Effector memory CD8-positive, alpha-beta T cell (primary cell): ENCODE measurements around the gene HDGF.

Experiments
- ATAC-seq: fragments of 150-1000 bp; cut with Tn5 transposase; replicated peaks from 2 replicates; pipeline ENCODE4 v1.10.0; 2021; ENCODE audit warnings: mild to moderate bottlenecking, moderate library complexity
- DNase-seq, 3 experiments: peaks; one replicate each; pipeline ENCODE4 v3.0.0; 2021
- H3K27ac Mint-ChIP-seq, 2 donors: one replicate each; pipeline ENCODE4 v1.8.0; 2022; ENCODE audit warnings: mild to moderate bottlenecking in 2 of 2, mixed read lengths in 2 of 2, moderate library complexity in 2 of 2
- H3K27me3 Mint-ChIP-seq, 2 donors: one replicate each; pipeline ENCODE4 v1.8.0; 2022; ENCODE audit warnings: mixed read lengths in 2 of 2
- H3K36me3 Mint-ChIP-seq: one replicate; pipeline ENCODE4 v1.8.0; 2022; ENCODE audit warnings: mild to moderate bottlenecking, moderate library complexity, mixed read lengths; ENCODE audit not compliant: insufficient read depth
- H3K4me1 Mint-ChIP-seq, 2 donors: one replicate each; pipeline ENCODE4 v1.8.0; 2022; ENCODE audit warnings: low read depth in 2 of 2, mixed read lengths in 2 of 2
- H3K4me3 Mint-ChIP-seq, 2 donors: one replicate each; pipeline ENCODE4 v1.8.0; 2022; ENCODE audit warnings: mild to moderate bottlenecking in 2 of 2, mixed read lengths in 2 of 2, moderate library complexity in 2 of 2
- H3K9me3 Mint-ChIP-seq, 2 donors: one replicate each; pipeline ENCODE4 v1.8.0; 2022; ENCODE audit warnings: mixed read lengths in 2 of 2
- total RNA-seq, 9 experiments: gene quantifications; one replicate each; lab custom pipeline; 2026; lab: John Stamatoyannopoulos, UW

HDGF gene
- 91.1 to 243 (median 151) reads per million in 9 experiments for total RNA-seq

DNA sequence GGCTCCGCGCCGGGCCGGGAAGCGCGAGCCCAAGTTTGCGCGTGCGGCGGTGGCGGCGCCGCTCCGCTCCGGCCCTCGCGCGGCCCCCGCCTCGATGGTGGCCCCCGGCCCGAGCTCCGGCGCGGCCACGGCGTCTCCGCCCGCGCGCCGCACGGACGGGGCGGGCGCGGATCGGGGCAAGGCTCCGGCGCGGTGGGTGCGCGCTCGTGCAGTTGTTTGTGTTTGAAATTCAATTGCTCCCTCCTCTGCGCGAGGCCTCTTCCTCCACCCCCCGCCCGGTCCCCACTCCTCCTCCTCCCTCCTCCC, at the start of gene HDGF:
HDGF (minus strand) TSS at position 225 of the 306 bp plus-strand sequence. CDS start 246 bp downstream, outside the sequence.
- Mint-ChIP-seq H3K27me3 (no peaks in the 10 kb centered on the region), H3K4me3 (peak within 1 kb of the TSS; percentile 83 to 91), H3K4me1 (peaks cover 40 to 46% of the 10 kb centered on the region in 2 donors), H3K27ac (peak within 1 kb of the TSS; percentile 97 to 98), H3K9me3 (no peaks in the 10 kb centered on the region), H3K36me3 (peaks cover 33% of the 10 kb centered on the region)
- ATAC-seq (no peak), DNase-seq (no peak)

DNA sequence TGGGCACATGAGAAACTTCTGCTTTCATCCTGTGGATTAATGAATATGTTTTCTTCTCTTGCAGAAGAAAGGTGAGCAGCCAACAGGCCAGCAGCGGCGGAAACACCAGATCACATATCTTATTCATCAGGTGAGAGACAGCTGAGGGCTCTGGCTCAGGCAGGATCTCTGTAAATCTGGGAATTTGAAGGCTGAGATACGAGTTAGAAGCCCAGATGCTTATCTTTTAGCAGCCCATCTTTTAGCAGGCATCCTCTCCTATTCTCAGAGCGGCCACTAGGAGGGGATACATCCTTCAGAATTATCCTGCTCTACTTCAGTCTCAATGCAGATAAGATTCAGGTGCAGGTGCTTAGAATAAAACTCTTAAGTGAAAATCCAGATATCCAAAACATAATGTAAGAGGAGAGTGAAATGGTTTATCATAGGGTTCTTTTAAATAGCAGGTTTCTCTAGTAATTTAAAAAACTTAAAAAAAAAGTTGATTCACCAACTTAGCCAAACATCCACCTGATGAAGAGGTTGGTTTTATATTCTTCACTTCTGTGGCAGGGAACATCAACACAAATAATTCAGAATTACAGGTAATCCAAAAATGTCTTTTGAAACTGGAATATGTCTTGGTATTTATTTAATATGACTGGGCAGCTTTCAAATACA, 45.9 kb upstream of the HDGF start:
- peak; percentile 67 for ATAC-seq
- peak; percentile 58 to 69 (median 63) for DNase-seq
- Mint-ChIP-seq H3K27ac (no peak overlapping the region), H3K27me3 (no peaks in the 10 kb centered on the region), H3K4me3 (no peak overlapping the region), H3K9me3 (no peaks in the 10 kb centered on the region), H3K36me3 (peaks cover 83% of the 10 kb centered on the region), H3K4me1 (peaks cover 14 to 17% of the 10 kb centered on the region in 2 donors)

DNA sequence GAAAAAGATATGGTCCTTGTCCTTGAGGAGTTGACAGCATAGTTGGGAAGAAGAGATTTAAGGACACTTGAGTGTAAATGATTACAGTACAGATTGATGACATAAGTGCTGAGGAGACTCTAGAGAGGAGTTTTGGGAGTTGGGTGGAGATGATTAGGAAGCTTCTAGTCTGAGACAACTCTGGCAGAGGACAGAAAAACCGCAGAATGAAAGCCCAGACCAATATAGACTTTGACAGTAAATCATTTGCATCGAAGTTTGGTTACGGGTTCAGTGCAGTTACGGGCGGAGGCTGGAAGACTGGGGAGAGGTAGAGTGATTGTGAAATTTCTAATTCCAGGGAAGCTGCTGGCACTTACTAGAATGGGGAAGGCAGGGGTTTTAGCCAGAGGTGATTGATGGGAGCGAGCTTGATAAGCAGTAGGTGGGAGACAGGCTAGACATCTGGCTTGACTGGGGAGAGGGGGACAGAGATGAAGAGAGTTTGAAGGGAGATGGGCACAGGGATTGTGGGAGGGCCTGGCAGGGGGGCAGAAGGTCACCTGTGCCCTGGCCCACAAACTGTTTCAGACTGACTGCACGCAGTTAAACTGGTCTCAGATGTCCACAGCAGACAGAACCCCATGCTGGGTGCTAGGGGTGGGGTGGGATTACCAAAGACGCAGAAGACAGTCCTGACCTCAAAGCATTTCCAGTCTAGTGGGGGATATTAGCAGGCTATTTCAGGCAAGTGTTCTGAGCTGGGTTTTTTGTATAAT, 45.0 kb upstream of the HDGF start:
- DNase-seq (no peak), ATAC-seq (no peak)
- H3K4me3 Mint-ChIP-seq = no peak overlapping the region
- H3K27ac Mint-ChIP-seq = peak overlapping the region in 1 of 2 donors; percentile 1
- H3K27me3 Mint-ChIP-seq = no peaks in the 10 kb centered on the region
- H3K9me3 Mint-ChIP-seq = no peaks in the 10 kb centered on the region
- H3K4me1 Mint-ChIP-seq = peaks cover 8 to 9% of the 10 kb centered on the region in 2 donors
- peaks cover 82% of the 10 kb centered on the region for H3K36me3 Mint-ChIP-seq

DNA sequence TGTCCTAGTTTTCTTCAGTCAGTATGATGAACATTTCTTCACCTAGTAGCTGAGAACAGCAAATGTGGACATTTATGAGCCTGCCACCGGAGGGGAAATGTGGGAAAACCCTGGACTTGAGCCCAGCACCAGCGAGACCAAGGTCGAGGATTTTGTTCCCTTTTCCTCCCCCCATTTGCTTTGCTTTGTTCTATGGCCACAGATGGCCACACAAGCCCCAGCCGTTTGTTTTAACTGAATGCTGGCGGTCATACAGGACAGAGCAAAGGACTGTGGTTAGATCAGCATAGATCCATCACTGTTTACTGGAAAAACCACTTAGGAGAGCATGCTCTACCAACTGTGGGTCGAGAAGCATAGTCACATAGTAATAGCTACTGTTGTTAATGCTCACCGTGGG, 44.3 kb upstream of the HDGF start:
- no peak for DNase-seq
- Mint-ChIP-seq H3K4me1 (peaks cover 2% of the 10 kb centered on the region in 2 donors), H3K27me3 (no peaks in the 10 kb centered on the region), H3K4me3 (no peak overlapping the region), H3K36me3 (peaks cover 81% of the 10 kb centered on the region), H3K9me3 (no peaks in the 10 kb centered on the region), H3K27ac (no peak overlapping the region)
- ATAC-seq = no peak

DNA sequence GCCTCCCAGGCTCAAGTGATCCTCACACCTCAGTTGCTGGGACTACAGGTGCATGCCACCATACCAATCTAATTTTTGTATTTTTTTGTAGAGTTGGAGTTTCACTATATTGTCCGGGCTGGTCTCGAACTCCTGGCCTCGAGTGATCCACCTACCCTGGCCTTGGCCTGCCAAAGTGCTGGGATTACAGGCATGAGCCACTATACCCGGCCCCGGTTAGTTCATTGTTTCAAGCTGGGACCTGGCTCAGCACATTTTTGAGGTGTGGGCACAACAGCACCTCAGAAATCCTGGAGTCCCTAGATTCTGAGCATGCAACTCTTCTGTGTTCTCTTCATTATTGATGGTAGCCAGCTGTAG, 43.9 kb upstream of the HDGF start:
- Mint-ChIP-seq H3K27ac (peak overlapping the region in 1 of 2 donors; percentile 67), H3K4me1 (peaks cover 0 to 2% of the 10 kb centered on the region in 2 donors), H3K27me3 (no peaks in the 10 kb centered on the region), H3K9me3 (no peaks in the 10 kb centered on the region), H3K4me3 (no peak overlapping the region), H3K36me3 (peaks cover 77% of the 10 kb centered on the region)
- ATAC-seq (no peak), DNase-seq (no peak)

DNA sequence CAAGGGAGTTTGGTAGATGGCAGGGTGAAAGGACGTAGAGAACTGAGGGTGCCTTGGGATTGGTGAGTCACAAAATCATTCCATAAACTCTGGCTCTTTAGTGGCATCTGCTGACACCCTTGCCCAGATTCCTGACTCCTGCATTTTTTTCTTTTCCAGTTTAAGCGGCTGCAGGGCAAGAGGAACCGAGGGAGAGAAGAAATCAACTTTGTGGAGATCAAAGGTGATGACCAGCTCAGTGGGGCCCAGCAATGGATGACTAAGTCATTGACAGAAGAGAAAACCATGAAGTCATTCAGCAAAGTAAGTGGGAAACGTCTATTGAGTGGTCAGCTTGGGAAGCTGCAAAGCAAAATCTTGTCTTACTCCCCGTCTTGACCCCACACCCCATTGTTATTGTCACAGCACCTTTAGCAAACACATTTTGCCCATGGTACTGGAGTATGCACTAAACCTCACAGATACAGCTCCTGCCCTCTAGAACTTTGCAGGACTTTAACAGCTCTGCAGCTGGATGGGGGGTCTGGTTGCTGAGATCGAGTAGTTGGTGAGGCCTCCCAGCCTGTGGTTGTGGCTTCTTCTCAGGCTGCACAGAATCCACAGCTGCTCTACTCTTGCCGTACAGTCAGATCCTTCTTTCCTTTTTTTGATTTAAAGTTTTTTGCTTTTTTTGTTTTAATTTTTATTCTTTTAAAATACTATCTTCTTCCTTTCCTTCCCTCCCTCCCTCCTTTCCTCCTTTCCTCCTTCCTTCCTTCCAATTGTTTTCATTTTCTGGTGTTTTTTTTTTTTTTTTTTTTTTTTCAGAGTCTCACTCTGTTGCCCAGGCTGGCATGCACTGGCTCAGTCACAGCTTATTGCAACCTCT, 43.3 kb upstream of the HDGF start:
- peaks cover 75% of the 10 kb centered on the region for H3K36me3 Mint-ChIP-seq
- peak overlapping the region in 1 of 2 donors; percentile 67 for H3K27ac Mint-ChIP-seq
- H3K9me3 Mint-ChIP-seq = no peaks in the 10 kb centered on the region
- H3K4me1 Mint-ChIP-seq = peaks cover 0 to 2% of the 10 kb centered on the region in 2 donors
- H3K4me3 Mint-ChIP-seq = no peak overlapping the region
- no peak for ATAC-seq
- H3K27me3 Mint-ChIP-seq = no peaks in the 10 kb centered on the region
- DNase-seq = no peak

DNA sequence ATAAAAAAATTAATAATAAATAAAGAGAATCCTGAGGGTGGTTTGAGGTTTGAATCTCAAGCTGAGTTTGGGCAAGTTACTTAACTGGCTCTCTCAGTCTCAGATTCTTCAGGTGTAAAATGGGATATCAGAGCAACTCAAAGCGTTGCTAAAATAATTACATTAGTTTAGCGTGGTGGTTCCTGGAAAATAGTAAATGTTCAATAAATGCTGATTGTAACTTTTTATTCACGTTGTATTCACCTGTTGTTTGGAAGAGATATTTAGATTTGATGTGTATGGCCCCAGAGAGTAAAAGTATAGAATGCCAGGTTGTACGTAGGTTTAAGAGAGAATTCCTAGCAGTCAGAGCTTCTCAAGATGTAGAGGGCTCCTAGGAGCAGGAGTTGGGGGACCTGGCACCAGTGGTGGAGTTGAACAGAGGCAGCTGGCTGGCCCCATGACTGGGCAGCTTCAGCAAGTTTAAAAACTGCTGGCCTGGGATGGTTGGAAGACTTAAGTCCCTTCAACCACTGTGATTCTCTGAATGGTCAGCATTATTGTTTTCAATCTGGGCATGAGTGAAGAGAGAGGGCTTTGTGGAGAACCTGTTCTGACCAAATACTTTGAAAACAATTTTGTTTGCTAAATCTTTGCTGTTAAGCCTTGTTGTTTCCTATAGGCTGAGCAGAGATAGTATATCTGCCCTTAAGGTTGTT, 38.3 kb upstream of the HDGF start:
- no peak for ATAC-seq
- no peak overlapping the region for H3K4me3 Mint-ChIP-seq
- no peaks in the 10 kb centered on the region for H3K27me3 Mint-ChIP-seq
- H3K36me3 Mint-ChIP-seq = peaks cover 75% of the 10 kb centered on the region
- peaks cover 2 to 8% of the 10 kb centered on the region in 2 donors for H3K4me1 Mint-ChIP-seq
- H3K27ac Mint-ChIP-seq = peak overlapping the region; percentile 45 to 73
- no peak for DNase-seq
- no peaks in the 10 kb centered on the region for H3K9me3 Mint-ChIP-seq

DNA sequence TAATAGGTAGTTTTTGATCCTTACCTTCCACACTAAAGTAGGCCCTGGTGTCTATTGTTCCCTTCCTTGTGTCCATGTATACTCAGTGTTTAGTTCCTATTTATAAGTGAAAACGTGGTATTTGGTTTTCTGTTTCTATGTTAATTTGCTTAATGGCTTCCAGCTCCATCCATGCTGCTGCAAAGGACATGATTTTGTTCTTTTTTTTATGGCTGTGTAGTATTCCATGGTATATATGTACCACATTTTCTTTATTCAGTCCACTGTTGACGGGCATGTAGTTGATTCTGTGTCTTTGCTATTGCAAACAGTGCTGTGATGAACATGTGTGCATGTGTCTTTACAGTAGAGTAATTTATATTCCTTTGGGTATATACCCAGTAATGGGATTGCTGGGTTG, 36.7 kb upstream of the HDGF start:
- DNase-seq = no peak
- no peak for ATAC-seq
- Mint-ChIP-seq H3K9me3 (no peaks in the 10 kb centered on the region), H3K36me3 (peaks cover 71% of the 10 kb centered on the region), H3K27ac (no peak overlapping the region), H3K4me1 (peaks cover 2 to 8% of the 10 kb centered on the region in 2 donors), H3K4me3 (no peak overlapping the region), H3K27me3 (no peaks in the 10 kb centered on the region)

DNA sequence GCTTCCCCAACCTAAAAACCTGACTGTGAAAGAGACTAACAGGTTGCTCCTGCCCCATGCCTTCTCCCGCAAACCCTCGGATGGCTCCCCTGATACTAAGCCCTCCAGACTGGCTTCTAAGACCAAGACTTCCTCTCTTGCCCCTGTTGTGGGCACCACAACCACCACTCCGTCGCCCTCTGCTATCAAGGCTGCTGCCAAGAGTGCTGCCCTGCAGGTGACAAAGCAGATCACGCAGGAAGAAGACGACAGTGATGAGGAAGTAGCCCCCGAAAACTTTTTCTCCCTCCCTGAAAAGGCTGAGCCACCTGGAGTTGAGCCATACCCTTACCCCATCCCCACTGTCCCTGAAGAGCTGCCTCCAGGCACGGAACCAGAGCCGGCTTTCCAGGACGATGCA, 35.2 kb upstream of the HDGF start:
- Mint-ChIP-seq H3K36me3 (peaks cover 65% of the 10 kb centered on the region), H3K9me3 (no peaks in the 10 kb centered on the region), H3K27me3 (no peaks in the 10 kb centered on the region), H3K4me3 (no peak overlapping the region), H3K27ac (no peak overlapping the region), H3K4me1 (peaks cover 3 to 12% of the 10 kb centered on the region in 2 donors)
- no peak for ATAC-seq
- no peak for DNase-seq

DNA sequence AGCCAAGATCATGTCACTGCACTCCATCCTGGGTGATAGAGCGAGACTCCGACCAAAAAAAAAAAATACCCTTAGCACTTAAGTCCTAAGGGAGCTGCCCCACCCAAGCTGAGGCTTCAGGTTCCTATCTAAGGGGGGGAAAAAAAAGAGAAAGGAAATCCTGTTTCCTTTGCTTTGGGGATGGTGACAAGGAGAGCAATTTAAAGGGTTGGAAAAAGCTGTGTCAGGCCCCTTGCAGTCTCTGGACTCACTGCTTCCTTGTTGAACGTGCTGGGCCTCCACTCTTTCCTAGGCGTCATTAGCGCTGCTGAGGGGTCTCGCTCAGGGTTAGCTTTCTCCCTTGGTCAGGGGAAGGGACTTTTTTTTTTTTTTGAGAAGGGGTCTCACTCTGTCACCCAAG, 34.0 kb upstream of the HDGF start:
- peaks cover 64% of the 10 kb centered on the region for H3K36me3 Mint-ChIP-seq
- H3K9me3 Mint-ChIP-seq = no peaks in the 10 kb centered on the region
- no peak overlapping the region for H3K4me3 Mint-ChIP-seq
- ATAC-seq (no peak), DNase-seq (no peak)
- H3K27ac Mint-ChIP-seq = no peak overlapping the region
- H3K4me1 Mint-ChIP-seq = peaks cover 9 to 20% of the 10 kb centered on the region in 2 donors
- H3K27me3 Mint-ChIP-seq = no peaks in the 10 kb centered on the region

DNA sequence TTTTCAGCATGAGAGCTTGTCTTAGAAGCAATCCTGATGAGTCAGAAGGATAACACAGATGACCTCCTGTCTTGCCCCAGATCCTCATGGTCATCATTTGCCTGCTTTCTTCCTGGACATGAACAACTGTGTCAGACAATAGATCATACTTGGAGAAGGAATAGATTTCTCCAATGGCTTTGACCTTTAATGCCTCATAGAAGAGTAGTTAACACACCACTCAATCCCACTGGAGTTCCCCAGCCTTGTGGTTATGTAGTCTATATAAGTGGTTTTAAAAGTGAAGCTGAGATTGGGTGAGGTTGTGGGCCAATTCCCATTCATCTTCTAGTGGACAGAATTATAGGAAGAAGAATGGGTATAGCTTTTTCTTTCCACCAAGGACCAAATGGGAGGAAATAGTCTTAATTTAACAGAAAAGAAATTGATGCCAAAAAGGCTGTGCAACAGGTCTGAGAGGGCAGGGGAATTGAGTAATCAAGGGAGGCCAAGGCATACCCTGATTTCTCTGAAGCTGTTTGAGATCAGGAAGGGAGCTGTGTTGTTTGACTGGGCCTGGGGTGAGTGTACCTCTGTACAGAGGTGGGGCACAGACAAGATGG, 30.2 kb upstream of the HDGF start:
- Mint-ChIP-seq H3K27me3 (no peaks in the 10 kb centered on the region), H3K36me3 (peaks cover 47% of the 10 kb centered on the region), H3K9me3 (no peaks in the 10 kb centered on the region), H3K4me3 (no peak overlapping the region), H3K4me1 (peaks cover 19 to 27% of the 10 kb centered on the region in 2 donors), H3K27ac (peak overlapping the region; percentile 42 to 90)
- DNase-seq (no peak), ATAC-seq (no peak)

DNA sequence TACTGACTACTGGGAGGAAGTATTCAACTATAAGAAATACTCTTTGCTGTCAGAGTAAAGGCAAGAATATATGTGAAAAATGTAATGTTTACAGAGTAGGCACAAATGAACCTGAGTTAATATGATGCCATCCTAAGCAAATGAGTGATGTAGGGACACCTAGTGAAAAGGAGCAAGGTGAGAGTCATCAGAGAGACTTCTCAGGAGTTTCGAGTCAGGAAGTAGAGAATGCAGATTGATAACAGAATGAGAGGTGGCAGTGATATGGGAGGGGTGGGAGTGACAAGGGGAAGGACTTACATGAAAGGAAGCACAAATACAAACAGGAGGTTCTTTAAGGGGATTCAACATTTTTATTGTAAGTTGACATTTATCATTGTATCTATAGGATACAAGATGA, 26.1 kb upstream of the HDGF start:
- no peak for DNase-seq
- no peak overlapping the region for H3K4me3 Mint-ChIP-seq
- peak overlapping the region; percentile 26 to 62 for H3K27ac Mint-ChIP-seq

DNA sequence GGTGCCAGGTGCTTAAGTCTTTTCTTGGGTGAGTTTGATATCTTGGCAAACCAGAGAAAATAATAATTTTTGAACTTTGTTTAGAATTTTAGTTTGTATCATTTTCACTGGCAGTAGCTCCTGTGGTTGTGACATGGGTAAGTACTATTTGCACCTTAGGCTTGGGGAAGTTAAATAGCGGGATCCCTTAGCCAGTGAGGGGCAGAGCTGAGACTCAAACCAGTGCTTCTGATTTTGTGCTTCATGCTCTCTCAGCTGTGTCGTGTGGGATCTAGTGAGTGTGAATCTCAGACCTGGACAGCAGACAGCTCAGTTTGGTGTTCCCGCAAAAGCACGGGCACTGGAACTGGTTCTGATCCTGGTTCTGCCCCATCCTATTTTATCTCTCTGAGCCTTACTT, 25.5 kb upstream of the HDGF start:
- Mint-ChIP-seq H3K4me1 (peaks cover 39 to 53% of the 10 kb centered on the region in 2 donors), H3K27ac (peak overlapping the region; percentile 26 to 62), H3K4me3 (no peak overlapping the region), H3K36me3 (peaks cover 26% of the 10 kb centered on the region), H3K9me3 (no peaks in the 10 kb centered on the region), H3K27me3 (no peaks in the 10 kb centered on the region)
- ATAC-seq (no peak), DNase-seq (no peak)

More for the DNA sequence above, 26.1 kb upstream of the HDGF start:
- peaks cover 38 to 52% of the 10 kb centered on the region in 2 donors for H3K4me1 Mint-ChIP-seq
- H3K27me3 Mint-ChIP-seq = no peaks in the 10 kb centered on the region
- peaks cover 24% of the 10 kb centered on the region for H3K36me3 Mint-ChIP-seq
- no peak for ATAC-seq
- H3K9me3 Mint-ChIP-seq = no peaks in the 10 kb centered on the region
